Lower leg skin (tissue), 4 donors: ENCODE measurements around the gene SNTA1. TPM values are rescaled to one million over a fixed set of nuclear protein-coding genes. Genes with fewer than 3 reads are reported as not detected.

Source experiments
- DNase-seq, 2 donors: peaks; one replicate each; pipeline ENCODE4 v3.0.0-alpha.2; 2019; ENCODE audit warnings: low spot score in 2 of 2
- H3K4me3 ChIP-seq: fragments of 200-600 bp; sonication (generic); 2 replicates; pipeline ENCODE4 v1.5.1; 2017; ENCODE audit warnings: mild to moderate bottlenecking, low read depth; ENCODE audit not compliant: poor library complexity, severe bottlenecking
- POLR2A ChIP-seq, 2 donors: fragments of 450-650 bp; IDR thresholded peaks; one replicate each; pipeline ENCODE4 v1.6.1; 2016 to 2017; ENCODE audit warnings: antibody characterized with exemption in 2 of 2, mild to moderate bottlenecking in 1 of 2, moderate library complexity in 1 of 2
- WGBS, 2 donors: methylation state at CpG; one replicate each; pipeline ENCODE4 v1.1.5; 2018; 5-methylcytosine and 5-hydroxymethylcytosine counted together
- intact Hi-C: fragments of 100-400 bp; cut with DNase I; formaldehyde crosslinking; loops from one replicate; pipeline ENCODE4 v1.15.0; 2023; ENCODE audit warnings: low total_unique reads
- total RNA-seq, 4 donors: library from RNA; depleted of rRNA; stranded (reverse); fragments of >200 nt; gene quantifications; one replicate each; pipeline ENCODE4 v1.1.0, GENCODE V29; 2016
- TF ChIP-seq, protein P1 (sequence below), 3 donors: fragments of 450-650 bp; IDR thresholded peaks; one replicate each; pipeline ENCODE4 v1.5.1; 2016; ENCODE audit warnings: antibody characterized with exemption in 3 of 3, mild to moderate bottlenecking in 3 of 3, moderate library complexity in 2 of 3

Gene SNTA1
- total RNA-seq, 4 donors from 2014 or later = 13.0 to 22.6 (median 17.8) TPM

DNA sequence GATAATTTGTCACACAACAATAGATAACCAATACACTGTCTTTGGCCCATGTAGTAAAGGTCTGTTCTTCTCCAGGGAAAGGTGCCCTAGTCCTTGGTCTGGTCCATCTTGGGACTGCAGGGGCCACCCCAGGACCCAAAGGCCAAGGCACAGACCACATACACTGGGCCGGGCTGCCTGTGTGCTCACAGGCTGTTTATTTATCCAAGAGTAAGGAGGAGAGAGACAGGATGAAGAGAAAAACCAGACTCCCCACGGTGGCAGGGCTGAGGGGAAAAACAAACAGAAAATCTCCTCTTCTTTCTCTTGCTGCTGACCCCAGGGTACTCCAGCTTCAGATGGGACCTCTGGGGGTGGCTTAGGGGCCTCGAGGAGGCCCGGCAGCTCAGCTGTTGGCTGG lies 35.8 kb downstream of the SNTA1 start:
- no peak for TF ChIP-seq POLR2A (IDR thresholded peaks at IDR 0.05)
- TF ChIP-seq, protein P1, sequence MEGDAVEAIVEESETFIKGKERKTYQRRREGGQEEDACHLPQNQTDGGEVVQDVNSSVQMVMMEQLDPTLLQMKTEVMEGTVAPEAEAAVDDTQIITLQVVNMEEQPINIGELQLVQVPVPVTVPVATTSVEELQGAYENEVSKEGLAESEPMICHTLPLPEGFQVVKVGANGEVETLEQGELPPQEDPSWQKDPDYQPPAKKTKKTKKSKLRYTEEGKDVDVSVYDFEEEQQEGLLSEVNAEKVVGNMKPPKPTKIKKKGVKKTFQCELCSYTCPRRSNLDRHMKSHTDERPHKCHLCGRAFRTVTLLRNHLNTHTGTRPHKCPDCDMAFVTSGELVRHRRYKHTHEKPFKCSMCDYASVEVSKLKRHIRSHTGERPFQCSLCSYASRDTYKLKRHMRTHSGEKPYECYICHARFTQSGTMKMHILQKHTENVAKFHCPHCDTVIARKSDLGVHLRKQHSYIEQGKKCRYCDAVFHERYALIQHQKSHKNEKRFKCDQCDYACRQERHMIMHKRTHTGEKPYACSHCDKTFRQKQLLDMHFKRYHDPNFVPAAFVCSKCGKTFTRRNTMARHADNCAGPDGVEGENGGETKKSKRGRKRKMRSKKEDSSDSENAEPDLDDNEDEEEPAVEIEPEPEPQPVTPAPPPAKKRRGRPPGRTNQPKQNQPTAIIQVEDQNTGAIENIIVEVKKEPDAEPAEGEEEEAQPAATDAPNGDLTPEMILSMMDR (IDR thresholded peaks at IDR 0.05) = no peak
- DNase-seq = no peak
- no peak overlapping the region for H3K4me3 ChIP-seq
- intact Hi-C loops = no loop called here
- WGBS, 2 donors = 76 to 80% methylated on average over 4 of the region's 4 CpGs

DNA sequence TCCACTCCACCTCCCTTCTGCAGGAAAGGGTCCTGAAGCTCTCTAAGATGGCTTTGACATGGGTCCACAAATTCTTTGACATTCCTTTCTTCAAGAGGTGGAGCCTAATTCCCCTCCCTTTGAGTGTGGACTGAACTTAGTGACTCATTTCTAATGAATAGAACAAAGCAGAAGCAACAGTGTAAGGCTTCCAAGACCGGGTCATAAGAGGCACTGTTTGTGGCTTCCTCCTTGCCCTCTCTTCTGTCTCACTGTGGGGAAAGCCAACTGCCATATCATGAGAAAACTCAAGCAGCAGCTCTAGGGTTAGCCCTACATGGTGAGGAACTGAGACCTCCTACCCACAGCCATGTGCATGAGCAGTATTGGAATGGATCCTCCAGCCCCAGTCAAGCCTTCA lies 36.3 kb downstream of the SNTA1 start:
- WGBS, 2 donors = 83 to 93% methylated on average over 1 of the region's 1 CpG
- intact Hi-C loops = no loop called here
- H3K4me3 ChIP-seq = no peak overlapping the region
- DNase-seq = no peak
- TF ChIP-seq POLR2A (IDR thresholded peaks at IDR 0.05) = no peak
- TF ChIP-seq, protein P1 (IDR thresholded peaks at IDR 0.05) = no peak

DNA sequence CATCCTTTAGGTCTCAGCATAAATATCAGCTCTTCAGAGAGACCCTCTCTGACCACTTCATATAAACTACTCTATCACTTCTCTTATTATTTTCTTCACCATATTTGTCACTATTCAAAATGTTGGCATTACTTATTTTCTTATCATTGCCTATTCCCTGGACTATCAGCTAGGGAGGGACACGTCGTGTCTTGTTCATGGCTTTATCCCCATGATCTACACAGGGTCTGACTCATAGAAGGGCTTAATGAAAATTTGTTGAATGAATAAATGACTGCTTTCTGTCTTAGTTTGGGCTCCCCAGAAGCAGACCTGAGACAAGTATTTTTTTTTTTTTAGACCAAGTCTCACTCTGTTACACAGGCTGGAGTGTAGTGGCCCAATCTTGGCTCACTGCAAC lies 39.3 kb downstream of the SNTA1 start:
- no peak overlapping the region for H3K4me3 ChIP-seq
- intact Hi-C loops = no loop called here
- DNase-seq = no peak
- 51 to 65% methylated on average over 2 of the region's 2 CpGs for WGBS, 2 donors
- TF ChIP-seq, protein P1 (IDR thresholded peaks at IDR 0.05) = no peak
- no peak for TF ChIP-seq POLR2A (IDR thresholded peaks at IDR 0.05)

DNA sequence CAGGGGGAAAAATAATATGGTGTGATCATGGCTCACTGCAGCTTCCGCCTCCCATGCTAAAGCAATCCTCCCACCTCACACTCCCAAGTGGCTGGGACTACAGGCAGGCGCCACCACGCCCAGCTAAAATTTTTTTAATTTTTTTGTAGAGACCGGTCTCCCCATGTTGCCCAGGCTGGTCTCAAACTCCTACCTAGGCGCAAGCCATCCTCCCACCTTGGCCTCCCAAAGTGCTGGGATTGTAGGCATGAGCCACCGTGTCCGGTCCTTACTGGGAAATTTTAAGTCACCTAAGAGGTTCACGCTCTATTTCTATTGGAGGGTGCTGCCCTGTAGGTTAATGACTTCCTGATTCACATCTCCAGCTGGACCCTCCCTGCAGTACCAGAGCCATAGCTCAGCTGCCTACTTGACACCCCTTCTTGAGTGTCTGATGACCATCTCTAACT lies 41.6 kb downstream of the SNTA1 start:
- 41 to 43% methylated on average over 8 of the region's 8 CpGs for WGBS, 2 donors
- TF ChIP-seq, protein P1 (IDR thresholded peaks at IDR 0.05) = no peak
- no peak for TF ChIP-seq POLR2A (IDR thresholded peaks at IDR 0.05)
- intact Hi-C loops = no loop called here
- no peak for DNase-seq
- H3K4me3 ChIP-seq = peak overlapping the region; percentile 89

DNA sequence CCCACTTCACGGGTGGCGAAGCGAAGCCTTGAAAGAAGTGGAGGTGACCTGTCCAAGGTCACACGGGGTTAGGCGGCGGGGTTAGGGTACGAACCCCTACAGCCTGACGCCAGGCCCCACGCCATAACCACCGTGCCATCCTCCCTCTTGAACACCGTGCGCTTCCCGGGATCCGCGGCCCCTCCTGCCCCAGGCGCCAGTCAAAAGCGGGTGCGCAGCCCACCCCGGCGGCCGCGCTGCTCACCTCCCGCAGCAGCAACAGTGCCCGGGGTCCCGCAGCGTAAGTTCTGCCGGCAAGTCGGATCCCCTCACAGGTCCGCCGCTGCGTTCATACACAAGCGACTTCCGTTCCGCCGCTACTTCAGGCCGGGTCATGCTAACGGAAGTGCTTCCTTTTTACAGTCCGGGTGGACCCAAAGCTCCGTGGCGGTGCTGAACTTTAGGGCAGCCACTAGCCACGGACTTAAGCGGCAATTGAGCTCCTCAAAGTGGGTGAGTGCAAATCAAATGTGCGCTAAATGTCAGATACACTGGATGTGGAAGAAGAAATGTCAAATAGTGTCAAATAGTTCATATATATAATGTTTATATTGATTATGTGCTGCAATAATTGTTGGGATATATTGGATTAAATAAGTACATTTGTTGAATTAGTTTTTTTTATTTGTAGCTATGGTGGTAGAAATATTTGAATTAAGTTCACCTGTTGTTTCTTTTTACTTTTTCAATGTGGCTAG lies 42.2 kb downstream of the SNTA1 start, which contains the start of gene CDK5RAP1:
Gene CDK5RAP1, minus strand, starts transcription at position 336 of the 737 bp plus-strand sequence. CDS start 4,455 bp downstream, outside the sequence.
- TF ChIP-seq POLR2A (IDR thresholded peaks at IDR 0.05) = no peak
- TF ChIP-seq, protein P1 (IDR thresholded peaks at IDR 0.05) = no peak
- peak within 1 kb of the TSS; percentile 89 for H3K4me3 ChIP-seq
- DNase-seq = peak; percentile 87 to 96
- intact Hi-C loops = no loop called here
- WGBS, 2 donors = 0 to 1% methylated on average over 35 to 40 of the region's 43 CpGs
